GM12878 (cell line): Measurements from ENCODE around the gene PCDHGB5. TPM values are rescaled to one million over a fixed set of nuclear protein-coding genes. Genes with fewer than 3 reads are reported as not detected.

ENCODE experiments used
- ATAC-seq: fragments of 200-7000 bp; cut with Tn5 transposase; 3 replicates; pipeline ENCODE4 v1.9.1; 2020; ENCODE audit warnings: mild to moderate bottlenecking, moderate library complexity
- BruUV-seq: library from RNA; stranded (reverse); fragments of 400-500 nt; replicated peaks from 2 replicates; lab custom pipeline; 2021; lab: Mats Ljungman, UMichigan
- CTCF ChIA-PET: fragments of 300-600 bp; sonication (Branson Sonifier 250); formaldehyde crosslinking; extraction: SDS; loops from one replicate; lab custom pipeline; 2021; ENCODE audit warnings: inconsistent platforms; lab: Yijun Ruan, JAX
- POLR2A ChIA-PET: fragments of 350-600 bp; formaldehyde crosslinking; extraction: SDS; loops from one replicate; lab custom pipeline; 2021; ENCODE audit warnings: inconsistent platforms; lab: Charles Lee
- RAD21 ChIA-PET: fragments of 300-600 bp; sonication (Branson Sonifier 250); formaldehyde crosslinking; loops from one replicate; lab custom pipeline; 2023; ENCODE audit warnings: antibody characterized with exemption; ENCODE audit not compliant: unreplicated experiment; lab: Charles Lee
- SMC1A ChIA-PET: fragments of 300-600 bp; sonication (Branson Sonifier 250); formaldehyde crosslinking; loops from one replicate; lab custom pipeline; 2023; ENCODE audit not compliant: unreplicated experiment, uncharacterized antibody; lab: Charles Lee
- DNase-seq: peaks from one replicate; pipeline ENCODE4 v3.0.0-alpha.2; 2011; ENCODE audit warnings: low read depth, low spot score
- FAIRE-seq: peaks from 3 replicates; lab custom pipeline; 2011; peaks lifted over from hg19 to GRCh38; lab: Jason Lieb, UNC
- H2AFZ ChIP-seq: 2 replicates; pipeline ENCODE4 v1.6.0; 2011; ENCODE audit warnings: low read depth, low read length, control low read depth; ENCODE audit not compliant: control insufficient read depth
- H3K27ac ChIP-seq: 2 replicates; pipeline ENCODE4 v1.5.1; 2011; ENCODE audit warnings: control low read depth; ENCODE audit not compliant: control insufficient read depth, insufficient read depth
- H3K27me3 ChIP-seq, 2 experiments: replicated peaks in 1 of 2; 2 replicates each; pipeline versions ENCODE4 v1.6.0 to v1.6.1; 2011; ENCODE audit warnings: low read length in 1 of 2; ENCODE audit not compliant: control insufficient read depth in 2 of 2, insufficient read depth in 2 of 2
- H3K36me3 ChIP-seq, 2 experiments: 2 replicates each; pipeline ENCODE4 v1.5.1; 2011; ENCODE audit warnings: low read length in 1 of 2; ENCODE audit not compliant: control insufficient read depth in 2 of 2, insufficient read depth in 2 of 2
- H3K4me1 ChIP-seq: 2 replicates; pipeline ENCODE4 v1.6.1; 2011; ENCODE audit warnings: mild to moderate bottlenecking, low read length, moderate library complexity, mixed read lengths; ENCODE audit not compliant: control insufficient read depth, insufficient read depth
- H3K4me2 ChIP-seq: 2 replicates; pipeline ENCODE4 v1.6.0; 2011; ENCODE audit warnings: control low read depth; ENCODE audit not compliant: control insufficient read depth, insufficient read depth
- H3K4me3 ChIP-seq: fragments of 200-600 bp; sonication (generic); 2 replicates; pipeline ENCODE4 v1.5.1; 2016
- H3K79me2 ChIP-seq: 2 replicates; pipeline ENCODE4 v1.6.0; 2011; ENCODE audit warnings: low read length; ENCODE audit not compliant: control insufficient read depth, insufficient read depth
- H3K9ac ChIP-seq: 2 replicates; pipeline ENCODE4 v1.8.0; 2011; ENCODE audit warnings: low read length, control low read depth, mixed read lengths; ENCODE audit not compliant: control insufficient read depth, insufficient read depth
- H3K9me3 ChIP-seq: replicated peaks from 3 replicates; pipeline ENCODE4 v1.5.1; 2011; ENCODE audit warnings: mild to moderate bottlenecking, low read length; ENCODE audit not compliant: control insufficient read depth, insufficient read depth
- H4K20me1 ChIP-seq: 2 replicates; pipeline ENCODE4 v1.6.0; 2011; ENCODE audit not compliant: control insufficient read depth, insufficient read depth
- BACH1 ChIP-seq: fragments of 450-650 bp; IDR thresholded peaks from 2 replicates; pipeline ENCODE4 v1.6.1; 2017; ENCODE audit warnings: mild to moderate bottlenecking, borderline replicate concordance
- EED ChIP-seq: sonication (generic); IDR thresholded peaks from 2 replicates; pipeline ENCODE4 v1.6.1; 2016; ENCODE audit warnings: antibody characterized with exemption, low read depth
- HSF1 ChIP-seq: fragments of 150-350 bp; IDR thresholded peaks from 2 replicates; pipeline ENCODE4 v1.6.1; 2014; ENCODE audit warnings: mild to moderate bottlenecking, low read depth, low read length
- IKZF1 ChIP-seq: fragments of 450-650 bp; conservative IDR thresholded peaks from 2 replicates; pipeline ENCODE4 v1.6.1; 2017; ENCODE audit warnings: antibody characterized with exemption, mild to moderate bottlenecking
- MTA3 ChIP-seq: IDR thresholded peaks from 2 replicates; pipeline ENCODE4 v1.6.1; 2012; ENCODE audit warnings: low read length, inconsistent platforms, borderline replicate concordance
- MYC ChIP-seq: IDR thresholded peaks from 2 replicates; pipeline ENCODE4 v1.6.1; 2011; ENCODE audit warnings: mild to moderate bottlenecking, low read length, moderate library complexity, inconsistent platforms; ENCODE audit not compliant: insufficient read depth, insufficient replicate concordance, insufficient read length, severe bottlenecking
- RFX5 ChIP-seq: IDR thresholded peaks from 2 replicates; pipeline ENCODE4 v1.6.1; 2011; ENCODE audit warnings: low read depth, low read length, improper control_type of control experiment
- RUNX3 ChIP-seq: IDR thresholded peaks from 2 replicates; pipeline ENCODE4 v1.6.1; 2012; ENCODE audit warnings: low read length, inconsistent platforms
- SMARCA5 ChIP-seq: fragments of 450-650 bp; IDR thresholded peaks from 2 replicates; pipeline ENCODE4 v1.6.1; 2017; ENCODE audit warnings: mild to moderate bottlenecking
- SMC3 ChIP-seq: IDR thresholded peaks from 2 replicates; pipeline ENCODE4 v1.6.1; 2011; ENCODE audit warnings: low read length, improper control_type of control experiment, borderline replicate concordance
- USF2 ChIP-seq: IDR thresholded peaks from 2 replicates; pipeline ENCODE4 v1.6.1; 2011; ENCODE audit warnings: low read depth, low read length, improper control_type of control experiment, borderline replicate concordance
- WRNIP1 ChIP-seq: IDR thresholded peaks from 2 replicates; pipeline ENCODE4 v1.6.1; 2011; ENCODE audit warnings: low read depth, low read length, improper control_type of control experiment, borderline replicate concordance
- YY1 ChIP-seq: IDR thresholded peaks from 2 replicates; pipeline ENCODE4 v1.6.1; 2011; ENCODE audit warnings: low read depth, mild to moderate bottlenecking, low read length
- ZNF592 ChIP-seq: fragments of 450-650 bp; IDR thresholded peaks from 2 replicates; pipeline ENCODE4 v1.6.1; 2017; ENCODE audit warnings: mild to moderate bottlenecking, moderate library complexity
- WGBS: methylation state at CpG from one replicate; pipeline ENCODE4 v1.1.6; 2016; ENCODE audit warnings: low lambda C conversion rate; ENCODE audit not compliant: insufficient replicate concordance, insufficient coverage; ENCODE audit errors: missing lambda C conversion rate; 5-methylcytosine and 5-hydroxymethylcytosine counted together
- in situ Hi-C: fragments of 300-500 bp; cut with MboI; formaldehyde crosslinking; loops from 9 replicates; pipeline ENCODE4 v1.14.3; 2018; ENCODE audit warnings: mixed read lengths
- intact Hi-C: fragments of 100-400 bp; cut with micrococcal nuclease; formaldehyde crosslinking; loops from one replicate; pipeline ENCODE4 v1.14.2; 2022; ENCODE audit not compliant: unreplicated experiment
- polyA plus RNA-seq, 11 experiments: library from polyadenylated mRNA; depleted of rRNA in 4 of 11; unstranded in 6 of 11; stranded (reverse) in 5 of 11; fragments of >200 nt; fragmentation: Nextera tagmentation in 4 of 11; fragmentation: Illumina TruSeq in 1 of 11; extraction: Ambion mirVana in 4 of 11; extraction: Trizol in 1 of 11; gene quantifications; 1 replicate in 1 of 11; 2 replicates in 10 of 11; pipeline versions ENCODE4 v1.2.1 to v1.2.3, GENCODE V29; 2011 to 2016; ENCODE audit warnings: inconsistent platforms in 2 of 11, missing spikeins in 2 of 11, low read depth in 1 of 11
- total RNA-seq, 4 experiments: library from RNA; depleted of rRNA in 3 of 4; stranded (reverse); fragments of >200 nt in 3 of 4; fragmentation: Illumina TruSeq in 1 of 4; extraction: Trizol in 1 of 4; gene quantifications; 2 replicates each; pipeline versions ENCODE4 v1.2.1 to v1.2.3, GENCODE V29; 2013 to 2021

PCDHGB5 gene
- total and polyA plus RNA-seq, 10 of the 15 experiments (the other 5 are each of a cell fraction or from before 2014, with no cell fraction given), result 0.02 to 2.3 (median 1.3) TPM; not detected in 1

GRCh38 chr5:141412854-141413539 lies 15.2 kb downstream of the PCDHGB5 start, which contains the start of gene PCDHGA10:
Gene PCDHGA10, plus strand, starts transcription at chr5:141412987. Its CDS starts 189 bp downstream, at chr5:141413176.
- CTCF ChIA-PET, result interaction anchor here (0.5 to 10.9 kb wide), 53 partner anchors 8 to 548 kb away, joined by 3 to 245 read pairs (median 5); partner anchors contain the start of genes DIAPH1, PCDHB14, PCDHGA11 and PCDHGA12
- TSS peak; percentile 67 for BruUV-seq
- WGBS, result 25% methylated on average over 31 of the region's 31 CpGs
- POLR2A ChIA-PET, result interaction anchor here (0.7 to 1.0 kb wide), 3 partner anchors 9 to 143 kb away, joined by 3 read pairs; no protein-coding TSS in a partner anchor
- Histone ChIP-seq H3K4me3 (peak within 1 kb of the TSS; percentile 76), H3K27ac (no peak within 1 kb of the TSS), H3K79me2 (no peaks in the 10 kb centered on the region), H3K4me2 (peak within 1 kb of the TSS; percentile 93), H3K9me3 (peaks cover 11% of the 10 kb centered on the region; the same call in 2 of the 3 replicates), H4K20me1 (no peaks in the 10 kb centered on the region), H3K36me3 (no peaks in the 10 kb centered on the region), H3K4me1 (no peaks in the 10 kb centered on the region; the same call in 1 of the 2 replicates), H3K9ac (peak within 1 kb of the TSS; percentile 67), H3K27me3 (peaks cover 0 to 1% of the 10 kb centered on the region in 2 experiments; a peak in 1 of 4 replicates), H2AFZ (peak within 1 kb of the TSS; percentile 93)
- intact Hi-C loops (loop anchor here (1.0 to 2.0 kb wide), 2 partner anchors 92 to 145 kb away; partner anchors contain the start of gene TAF7), in situ Hi-C loops (no loop called here)
- RAD21 ChIA-PET, result interaction anchor here (0.8 to 3.3 kb wide), 27 partner anchors 8 to 329 kb away, joined by 3 to 42 read pairs (median 4); partner anchors contain the start of genes PCDHGA1, PCDHGA11, PCDHGA12 and PCDHGA4
- DNase-seq (peak; percentile 27), FAIRE-seq (peak; percentile 7), ATAC-seq (peak; percentile 89)
- SMC1A ChIA-PET, result interaction anchor here (0.6 to 7.4 kb wide), 23 partner anchors 8 to 206 kb away, joined by 3 to 67 read pairs (median 4); partner anchors contain the start of genes DIAPH1, PCDHGA11, PCDHGA12 and PCDHGA9
- 0 out of 2 replicates have a peak, but pooled peaks have one; percentile 41 for TF ChIP-seq MTA3
- no peak for TF ChIP-seq HSF1
- TF ChIP-seq RUNX3, result 0 out of 2 replicates have a peak, but pooled peaks have one; percentile 13
- no peak for TF ChIP-seq MYC
- peak; percentile 82 for TF ChIP-seq YY1
- no peak for TF ChIP-seq USF2
- peak; percentile 45; the same call in 1 of the 2 replicates for TF ChIP-seq IKZF1
- TF ChIP-seq EED, result peak; percentile 17; the same call in 1 of the 2 replicates
- peak; percentile 77 for TF ChIP-seq SMC3
- TF ChIP-seq RFX5, result no peak
- TF ChIP-seq BACH1, result no peak
- no peak for TF ChIP-seq WRNIP1
- peak; percentile 55; the same call in 1 of the 2 replicates for TF ChIP-seq SMARCA5
- 0 out of 2 replicates have a peak, but pooled peaks have one; percentile 48 for TF ChIP-seq ZNF592
